AG09319 (cell line): ENCODE results near the gene UQCR11.
"Not testable (repeated sequence)": the region's sequence is repeated elsewhere in the genome, so short reads cannot be mapped to it uniquely, and the experiment has no call there.

ENCODE experiments used
- DNase-seq: peaks from one replicate; pipeline ENCODE4 v3.0.0-alpha.2; 2010; ENCODE audit warnings: low read depth; ENCODE audit errors: extremely low read depth
- TF ChIP-seq, protein P1 (sequence below): IDR thresholded peaks from 2 replicates; pipeline ENCODE4 v1.5.1; 2011; ENCODE audit warnings: low read depth, mild to moderate bottlenecking, inconsistent platforms, low read length, moderate library complexity

UQCR11 gene

DNA sequence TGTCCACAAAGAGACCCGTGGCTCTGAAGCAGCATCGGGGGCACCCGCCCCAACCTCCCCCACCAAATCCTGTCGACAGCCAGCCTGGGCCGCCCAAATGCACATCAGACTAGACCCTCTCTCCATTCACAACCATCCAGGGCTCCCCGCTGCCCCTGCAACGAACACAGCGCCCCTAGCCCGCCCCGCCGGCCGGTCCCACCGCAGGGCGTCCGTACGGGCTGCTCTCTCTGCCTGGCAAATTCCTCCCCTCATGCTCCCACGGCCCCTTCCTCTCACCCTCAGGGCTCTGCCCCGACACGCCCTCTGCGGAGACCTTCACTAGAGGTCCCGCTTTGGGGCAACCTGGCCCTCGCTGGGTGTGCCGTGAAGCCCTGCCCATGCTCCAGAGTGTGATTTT is 40.0 kb upstream of the UQCR11 start:
- TF ChIP-seq, protein P1, sequence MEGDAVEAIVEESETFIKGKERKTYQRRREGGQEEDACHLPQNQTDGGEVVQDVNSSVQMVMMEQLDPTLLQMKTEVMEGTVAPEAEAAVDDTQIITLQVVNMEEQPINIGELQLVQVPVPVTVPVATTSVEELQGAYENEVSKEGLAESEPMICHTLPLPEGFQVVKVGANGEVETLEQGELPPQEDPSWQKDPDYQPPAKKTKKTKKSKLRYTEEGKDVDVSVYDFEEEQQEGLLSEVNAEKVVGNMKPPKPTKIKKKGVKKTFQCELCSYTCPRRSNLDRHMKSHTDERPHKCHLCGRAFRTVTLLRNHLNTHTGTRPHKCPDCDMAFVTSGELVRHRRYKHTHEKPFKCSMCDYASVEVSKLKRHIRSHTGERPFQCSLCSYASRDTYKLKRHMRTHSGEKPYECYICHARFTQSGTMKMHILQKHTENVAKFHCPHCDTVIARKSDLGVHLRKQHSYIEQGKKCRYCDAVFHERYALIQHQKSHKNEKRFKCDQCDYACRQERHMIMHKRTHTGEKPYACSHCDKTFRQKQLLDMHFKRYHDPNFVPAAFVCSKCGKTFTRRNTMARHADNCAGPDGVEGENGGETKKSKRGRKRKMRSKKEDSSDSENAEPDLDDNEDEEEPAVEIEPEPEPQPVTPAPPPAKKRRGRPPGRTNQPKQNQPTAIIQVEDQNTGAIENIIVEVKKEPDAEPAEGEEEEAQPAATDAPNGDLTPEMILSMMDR: no peak

DNA sequence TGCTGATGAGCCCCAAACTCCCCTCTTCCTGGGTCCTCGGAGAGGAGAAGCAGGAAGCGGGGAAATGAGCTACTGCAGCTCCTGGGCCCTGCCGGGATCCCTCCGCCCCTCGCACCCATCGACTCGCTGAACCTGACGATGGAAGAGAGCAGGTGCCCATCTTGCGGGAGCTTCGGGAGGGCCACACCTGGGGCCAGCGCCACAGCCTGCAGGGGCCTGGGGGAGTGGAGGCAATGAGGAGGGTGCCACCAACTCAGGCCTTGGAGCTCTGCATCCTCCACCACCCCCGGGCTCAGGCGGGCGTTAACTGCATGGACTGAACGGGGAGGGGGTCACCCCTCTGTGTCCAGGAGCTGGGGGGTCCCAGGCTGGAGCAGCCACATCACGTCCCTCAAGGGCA is 38.8 kb upstream of the UQCR11 start:
- no peak for DNase-seq
- TF ChIP-seq, protein P1: no peak

More for the DNA sequence above, 40.0 kb upstream of the UQCR11 start:
- no peak for DNase-seq

DNA sequence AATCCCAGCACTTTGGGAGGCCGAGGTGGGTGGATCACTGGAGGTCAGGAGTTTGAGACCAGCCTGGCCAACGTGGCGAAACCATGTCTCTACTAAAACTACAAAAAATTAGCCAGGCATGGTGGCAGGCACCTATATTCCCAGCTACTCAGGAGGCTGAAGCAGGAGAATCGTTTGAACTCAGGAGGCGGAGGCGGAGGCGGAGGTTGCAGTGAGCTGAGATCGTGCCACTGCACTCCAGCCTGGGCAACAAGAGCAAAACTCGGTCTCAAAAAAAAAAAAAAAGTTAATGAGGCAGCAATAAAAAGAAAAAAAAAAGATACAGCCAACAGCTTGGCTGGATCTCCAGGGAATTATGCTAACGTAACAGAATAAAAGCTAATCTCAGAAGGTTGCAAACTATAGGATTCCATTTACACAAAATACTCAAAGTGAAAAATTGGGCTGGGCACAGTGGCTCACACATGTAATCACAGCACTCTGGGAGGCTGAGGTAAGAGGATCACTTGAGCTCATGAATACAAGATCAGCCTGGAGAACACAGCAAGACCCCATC is 35.7 kb upstream of the UQCR11 start:
- DNase-seq: not testable (repeated sequence)

DNA sequence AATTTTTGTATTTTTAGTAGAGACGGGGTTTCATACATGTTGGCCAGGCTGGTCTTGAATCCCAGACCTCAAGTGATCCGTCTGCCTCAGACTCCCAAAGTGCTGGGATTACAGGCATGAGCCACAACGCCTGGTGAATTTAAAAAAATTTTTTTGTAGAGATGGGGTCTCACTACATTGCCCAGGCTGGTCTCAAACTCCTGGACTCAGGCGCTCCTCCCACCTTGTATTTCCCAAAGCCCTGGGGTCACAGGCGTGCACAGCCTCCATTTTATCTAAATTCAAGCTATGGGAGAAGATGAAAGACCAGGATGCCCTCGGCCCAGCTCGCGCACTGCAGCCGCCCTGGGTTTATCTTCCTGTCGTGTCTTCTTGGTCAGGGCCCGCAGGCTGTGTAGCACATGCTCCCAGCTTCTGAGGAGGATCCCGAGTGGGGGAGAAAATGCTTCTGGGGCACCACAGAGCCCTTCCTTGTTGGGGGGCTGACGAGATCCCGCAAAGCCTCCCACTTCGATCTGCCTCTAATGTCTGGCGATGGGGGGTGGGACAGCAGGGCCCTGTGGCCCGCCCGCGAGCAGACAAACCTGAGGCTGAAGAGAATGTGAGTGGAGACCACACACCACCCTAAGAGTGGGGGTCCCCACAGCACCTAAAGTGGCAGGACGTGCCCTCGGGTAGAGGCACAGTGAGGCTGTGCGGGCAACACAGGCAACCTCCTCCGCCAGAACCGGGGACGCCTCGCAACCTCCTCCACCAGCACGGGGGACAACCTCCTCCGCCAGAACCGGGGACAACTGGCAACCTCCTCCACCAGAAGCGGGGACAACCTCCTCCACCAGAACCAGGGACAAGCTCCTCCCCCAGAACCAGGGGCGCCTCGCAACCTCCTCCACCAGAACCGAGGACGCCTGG is 31.3 kb upstream of the UQCR11 start:
- TF ChIP-seq, protein P1: no peak
- DNase-seq: no peak

DNA sequence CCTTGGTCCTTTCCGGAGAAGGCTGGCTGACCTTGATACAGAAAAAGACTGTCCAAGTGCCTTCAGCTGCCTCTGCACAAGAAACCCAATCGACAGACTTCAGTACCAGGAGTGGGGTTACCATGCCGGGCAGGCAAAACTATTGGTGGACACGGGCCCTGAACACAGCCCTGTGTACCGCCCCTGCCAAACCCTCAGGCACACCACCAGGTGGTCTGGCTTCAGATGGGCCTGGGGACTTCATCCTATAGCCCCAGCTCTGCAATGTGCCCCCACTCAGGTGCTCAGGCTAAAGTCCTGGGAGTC is 29.6 kb upstream of the UQCR11 start:
- DNase-seq: no peak
- TF ChIP-seq, protein P1: no peak

DNA sequence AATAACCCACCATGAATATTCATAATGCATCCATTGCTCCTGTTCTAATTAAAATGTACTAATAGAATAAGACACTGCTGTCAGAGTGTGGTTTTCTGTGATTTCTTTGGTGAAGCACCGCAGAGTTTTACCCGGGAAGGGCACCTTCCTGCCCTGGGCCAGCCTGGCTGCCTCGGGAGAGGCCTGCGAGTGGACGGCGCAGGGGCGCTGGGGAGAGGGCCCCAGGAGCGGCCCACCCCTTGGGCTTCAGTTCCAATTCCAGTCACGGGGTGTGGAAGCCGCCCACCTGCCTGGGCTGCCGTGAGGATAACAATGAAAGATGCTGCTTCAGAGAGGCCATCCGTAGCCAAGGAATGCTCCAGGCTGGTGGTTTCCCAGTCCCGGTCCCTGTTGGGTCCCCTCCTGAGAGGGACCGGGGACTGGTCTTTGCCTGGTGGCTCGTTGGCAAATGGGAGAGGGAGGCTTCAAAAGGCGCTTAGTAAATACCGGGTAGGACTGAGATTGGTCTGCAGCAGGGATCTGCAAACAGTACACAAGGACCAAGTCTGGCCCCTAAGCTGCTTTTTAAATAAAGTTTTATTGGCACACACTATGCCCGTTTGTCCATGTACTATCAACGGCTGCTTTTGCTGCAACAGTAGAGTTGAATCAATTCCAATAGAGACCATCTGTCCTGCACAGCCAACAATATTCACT is 29.1 kb upstream of the UQCR11 start:
- DNase-seq: no peak
- TF ChIP-seq, protein P1: no peak

DNA sequence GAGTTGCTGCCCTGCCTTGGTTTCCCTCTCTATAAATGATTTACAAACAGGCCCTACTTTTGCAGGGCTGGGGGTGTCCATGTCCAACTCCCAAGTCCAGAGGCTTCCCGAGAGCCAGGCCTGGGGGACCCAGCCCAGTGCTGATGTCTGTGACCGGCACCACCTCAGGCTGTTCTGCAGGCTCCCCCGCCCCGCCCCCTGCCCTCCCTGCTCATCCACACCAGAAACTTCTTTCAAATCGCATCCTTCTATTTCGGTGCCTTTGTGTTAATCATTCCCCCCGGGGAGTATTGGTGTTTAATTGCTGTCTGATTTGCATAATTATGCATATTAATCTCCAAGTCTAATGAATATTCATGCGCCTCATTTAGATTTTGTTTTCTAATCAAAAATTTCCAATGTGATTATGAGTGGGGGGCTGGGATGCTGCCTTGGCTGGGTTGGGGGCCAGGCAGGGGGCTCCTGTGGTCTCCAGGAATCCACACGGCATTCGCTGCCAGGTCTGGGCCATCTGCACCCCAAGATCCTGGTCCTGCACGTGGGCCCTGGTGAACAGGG is 28.1 kb upstream of the UQCR11 start:
- DNase-seq: no peak
- TF ChIP-seq, protein P1: no peak
